Hematopoietic multipotent progenitor cell (in vitro differentiated cells): ENCODE data around the gene IRF1. TPM values are rescaled to one million over a fixed set of nuclear protein-coding genes. Genes with fewer than 3 reads are reported as not detected.
"Not testable (repeated sequence)": the region's sequence is repeated elsewhere in the genome, so short reads cannot be mapped to it uniquely, and the experiment has no call there.

ENCODE experiments used
- DNase-seq, 3 donors: peaks; one replicate each; pipeline ENCODE4 v3.0.0-alpha.2; 2011 to 2015; ENCODE audit warnings: low read depth in 2 of 3, low spot score in 2 of 3
- total RNA-seq: library from RNA; depleted of rRNA; stranded (reverse); fragments of >200 nt; gene quantifications from one replicate; pipeline ENCODE4 v1.2.3, GENCODE V29; 2012

IRF1 gene
- total RNA-seq, 1 donor, result 181 TPM

DNA sequence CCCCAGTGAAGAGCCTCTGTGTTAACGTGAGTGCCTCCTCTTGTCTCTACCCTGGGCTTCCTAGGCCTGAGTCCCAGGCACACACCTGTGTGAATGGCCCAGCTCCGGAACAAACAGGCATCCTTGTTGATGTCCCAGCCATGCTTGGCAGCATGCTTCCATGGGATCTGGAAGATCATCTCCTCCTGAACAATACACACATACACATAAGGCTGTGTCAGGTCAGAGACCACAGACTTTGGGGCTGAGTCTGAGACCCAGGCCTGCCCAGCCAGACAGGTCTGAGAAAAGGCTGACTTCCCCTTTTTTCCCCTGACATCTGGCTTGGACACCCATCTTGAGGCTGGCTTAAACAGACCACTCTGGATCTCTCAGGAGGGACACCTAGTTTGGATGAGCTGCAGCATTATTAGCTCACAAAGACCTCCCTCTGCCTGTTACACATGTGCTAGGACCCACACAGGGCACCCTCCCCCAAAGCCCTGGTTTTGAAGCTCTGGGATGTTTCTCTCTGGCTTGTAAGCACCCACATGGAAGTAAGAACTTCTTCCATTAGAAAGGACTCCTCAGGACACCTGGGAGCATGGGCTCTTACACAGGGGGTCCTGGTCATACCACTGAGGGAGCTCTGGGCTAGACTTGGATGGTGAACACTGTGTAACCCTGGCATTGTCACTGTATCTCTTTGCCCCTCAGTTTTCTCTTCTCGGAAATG lies 2.6 kb downstream of the IRF1 start:
- DNase-seq, result peak in 1 of 3 donors; percentile 60

DNA sequence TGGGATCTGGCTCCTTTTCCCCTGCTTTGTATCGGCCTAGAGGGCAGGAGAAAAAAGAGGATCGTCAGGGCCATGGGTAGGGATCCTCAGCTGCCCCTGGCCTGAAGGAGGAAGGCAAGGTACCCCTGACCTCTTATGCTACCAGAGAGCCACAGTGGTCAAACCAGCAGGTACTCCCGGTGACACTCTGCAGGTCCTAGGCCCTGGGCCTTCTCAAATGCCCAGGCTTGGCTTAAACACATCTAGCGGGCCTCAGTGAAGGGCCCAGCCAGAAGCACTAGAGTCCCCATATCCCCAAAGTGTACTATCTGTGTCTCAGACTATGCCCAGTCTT lies 3.5 kb downstream of the IRF1 start:
- no peak for DNase-seq

DNA sequence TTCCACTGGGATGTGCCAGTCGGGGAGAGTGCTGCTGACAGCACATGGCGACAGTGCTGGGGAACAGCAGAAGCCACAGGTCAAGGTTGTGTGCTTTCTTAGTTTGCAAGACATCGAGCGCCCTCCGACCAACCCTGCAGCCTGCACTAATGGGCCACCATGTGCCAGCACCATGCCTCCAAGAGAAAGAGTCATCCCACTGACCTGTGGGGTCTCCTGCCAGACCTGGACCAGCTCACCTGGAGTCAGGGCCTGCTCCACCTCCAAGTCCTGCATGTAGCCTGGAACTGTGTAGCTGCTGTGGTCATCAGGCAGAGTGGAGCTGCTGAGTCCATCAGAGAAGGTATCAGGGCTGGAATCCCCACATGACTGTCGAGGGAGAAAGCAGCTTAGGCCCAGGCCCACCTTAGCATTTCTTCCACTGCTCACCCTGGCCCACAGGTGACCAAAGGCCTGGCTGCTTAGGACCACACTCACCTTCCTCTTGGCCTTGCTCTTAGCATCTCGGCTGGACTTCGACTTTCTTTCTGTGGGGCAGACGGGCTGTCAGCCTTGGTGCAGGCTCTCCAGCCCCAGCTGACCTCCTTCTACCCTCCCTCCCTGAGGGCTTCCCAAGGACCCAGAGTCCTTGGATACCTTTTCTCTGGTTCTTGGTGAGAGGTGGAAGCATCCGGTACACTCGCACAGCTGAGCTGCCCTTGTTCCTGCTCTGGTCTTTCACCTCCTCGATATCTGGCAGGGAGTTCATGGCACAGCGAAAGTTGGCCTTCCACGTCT lies 4.1 kb downstream of the IRF1 start:
- DNase-seq, result no peak

DNA sequence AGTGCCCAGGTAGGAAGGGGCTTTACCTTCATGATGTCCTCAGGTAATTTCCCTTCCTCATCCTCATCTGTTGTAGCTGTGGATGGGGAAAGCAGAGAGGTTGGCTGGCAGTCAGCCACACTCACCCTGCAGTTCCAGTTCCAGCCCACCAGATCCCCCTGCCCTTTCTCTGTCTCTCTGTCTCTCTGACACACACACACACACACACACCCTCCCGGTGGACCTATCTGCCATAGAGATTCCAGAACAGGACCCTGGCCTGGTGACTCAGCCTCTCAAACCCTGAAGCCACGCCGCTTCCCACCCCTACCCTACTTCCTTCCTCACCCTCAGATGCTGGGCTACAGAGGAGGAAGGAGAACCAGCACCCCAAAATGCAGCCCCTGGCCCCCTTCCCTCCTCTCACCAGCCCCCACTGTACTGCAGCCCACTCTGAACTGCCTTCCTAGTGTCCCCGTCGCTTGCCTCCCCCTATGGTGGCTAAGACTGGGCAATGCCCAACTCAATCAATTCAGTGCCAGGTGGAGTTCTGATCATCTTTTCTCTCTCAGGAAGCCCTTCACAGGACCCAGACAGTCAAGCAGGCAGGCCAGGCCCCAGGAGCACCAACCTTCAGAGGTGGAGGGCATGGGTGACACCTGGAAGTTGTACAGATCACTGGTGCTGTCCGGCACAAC lies 4.8 kb downstream of the IRF1 start:
- DNase-seq, result no peak

DNA sequence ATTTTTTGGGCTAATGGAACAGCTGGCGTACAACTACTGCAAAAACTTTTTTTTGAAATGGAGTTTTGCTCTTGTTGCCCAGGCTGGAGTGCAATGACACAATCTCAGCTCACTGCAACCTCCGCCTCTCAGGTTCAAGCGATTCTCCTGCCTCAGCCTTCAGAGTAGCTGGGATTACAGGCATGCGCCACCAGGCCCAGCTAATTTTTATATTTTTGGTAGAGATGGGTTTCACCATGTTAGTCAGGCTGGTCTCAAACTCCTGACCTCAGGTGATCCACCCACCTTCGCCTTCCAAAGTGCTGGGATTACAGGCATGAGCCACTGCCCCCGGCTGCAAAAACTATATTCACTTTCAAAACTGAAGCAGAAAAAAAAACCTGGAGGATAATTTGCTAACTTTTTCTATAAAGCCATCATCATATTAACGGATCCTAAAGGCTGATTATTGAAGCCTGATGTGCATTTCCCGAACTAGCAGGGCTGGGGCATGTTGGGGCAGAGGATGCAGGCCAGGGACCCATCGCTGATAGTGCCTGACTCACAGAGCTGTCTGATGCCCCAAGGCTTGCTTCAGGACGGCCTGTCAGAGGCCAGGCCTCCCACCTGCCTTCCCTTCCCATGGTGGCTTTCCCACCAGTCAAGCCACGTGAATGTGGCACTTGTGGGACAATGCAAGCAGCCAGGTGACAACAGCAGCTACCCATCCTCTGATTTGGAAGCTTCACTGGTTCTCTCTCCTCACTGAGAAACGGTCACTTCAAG lies 5.5 kb downstream of the IRF1 start:
- DNase-seq, result not testable (repeated sequence)

DNA sequence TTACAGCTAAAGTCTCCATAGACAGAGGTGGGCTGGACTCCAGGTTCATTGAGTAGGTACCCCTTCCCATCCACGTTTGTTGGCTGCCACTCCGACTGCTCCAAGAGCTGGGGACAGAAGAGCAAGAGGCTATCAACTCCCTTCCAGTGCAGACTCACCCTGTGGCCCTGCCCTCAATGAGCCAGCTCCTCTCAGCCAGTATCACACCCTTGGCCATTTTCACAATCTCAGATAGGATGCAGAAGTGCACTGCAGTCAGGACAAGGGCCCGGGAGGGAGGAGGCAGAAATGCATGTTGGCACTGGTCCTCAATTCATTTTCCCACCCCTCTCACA lies 6.2 kb downstream of the IRF1 start:
- no peak for DNase-seq

DNA sequence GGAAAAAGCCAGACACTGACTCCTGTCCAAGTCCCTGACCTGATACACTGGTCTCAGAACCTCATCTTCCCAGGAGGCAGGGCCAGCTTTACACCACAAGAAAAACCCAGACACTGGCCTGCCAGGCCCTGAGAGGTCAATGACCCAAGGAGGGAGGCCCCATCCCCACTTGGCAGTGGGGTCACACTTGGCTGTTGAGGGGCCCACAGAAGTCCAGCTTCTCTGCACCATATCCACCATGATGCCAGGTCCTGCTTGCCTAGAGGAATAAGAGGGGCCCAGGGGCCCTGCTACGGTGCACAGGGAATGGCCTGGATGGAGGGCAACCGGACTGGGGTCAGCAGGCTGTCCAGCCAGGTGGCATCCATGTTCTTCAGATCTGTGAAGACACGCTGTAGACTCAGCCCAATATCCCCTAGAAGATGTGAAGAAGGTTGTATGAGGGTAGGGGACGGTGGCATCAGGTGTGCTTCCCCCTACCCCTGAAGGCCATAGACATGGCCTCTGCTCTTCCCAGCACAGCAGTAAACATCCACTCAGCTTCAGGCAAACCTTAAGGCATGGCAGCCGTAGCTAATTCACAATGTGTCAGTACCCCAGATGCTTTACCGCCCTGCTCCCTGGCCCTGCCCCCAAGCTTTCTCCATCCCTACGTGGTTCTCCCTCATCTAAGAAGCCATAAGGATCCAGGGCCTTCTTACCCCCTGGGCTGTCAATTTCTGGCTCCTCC lies 6.7 kb downstream of the IRF1 start:
- DNase-seq, result no peak

DNA sequence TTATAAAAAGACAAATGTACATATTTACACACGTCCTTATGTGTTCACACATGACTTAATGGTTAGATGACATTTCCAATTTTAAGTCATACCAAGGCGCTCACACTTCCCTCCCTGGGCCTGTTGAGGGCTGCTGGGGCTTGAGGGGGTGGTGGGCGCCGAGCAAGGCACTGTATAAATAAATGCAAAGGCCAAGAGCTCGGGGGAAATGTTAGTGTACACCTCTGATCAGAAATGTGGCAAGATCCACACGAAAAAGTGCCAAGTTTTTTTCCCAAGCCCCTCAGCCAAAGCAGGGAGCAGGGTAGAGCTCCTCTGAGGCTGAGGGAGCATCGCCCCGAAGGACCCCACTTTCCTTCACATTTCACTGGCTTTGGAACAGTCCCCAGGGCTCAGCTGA lies 7.5 kb downstream of the IRF1 start:
- no peak for DNase-seq

DNA sequence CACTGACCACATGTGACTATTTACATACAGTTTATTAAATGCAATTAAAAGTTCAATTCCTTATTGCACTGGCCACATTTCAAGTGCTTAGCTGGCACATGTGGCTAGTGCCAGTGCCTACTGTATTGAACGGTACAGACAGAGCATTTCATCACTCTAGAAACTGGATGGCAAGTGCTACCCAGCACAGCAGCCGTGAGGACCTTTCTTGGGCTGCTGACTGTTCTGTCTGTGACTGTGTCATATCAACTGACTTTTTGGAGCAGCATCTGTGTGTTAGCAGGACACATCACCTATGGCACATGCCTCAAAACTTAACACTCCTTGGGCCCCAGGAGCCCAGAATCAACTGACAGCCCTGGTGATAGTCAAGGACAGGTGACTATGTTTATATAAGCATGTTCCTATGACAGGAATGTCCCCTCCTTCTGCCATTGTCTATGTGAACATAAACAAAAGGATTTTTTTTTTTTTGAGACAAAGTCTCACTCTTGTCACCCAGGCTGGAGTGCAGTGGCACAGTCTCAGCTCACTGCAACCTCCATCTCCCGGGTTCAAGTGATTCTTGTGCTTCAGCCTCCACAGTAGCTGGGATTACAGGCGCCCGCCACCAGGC lies 8.9 kb downstream of the IRF1 start:
- DNase-seq, result no peak

DNA sequence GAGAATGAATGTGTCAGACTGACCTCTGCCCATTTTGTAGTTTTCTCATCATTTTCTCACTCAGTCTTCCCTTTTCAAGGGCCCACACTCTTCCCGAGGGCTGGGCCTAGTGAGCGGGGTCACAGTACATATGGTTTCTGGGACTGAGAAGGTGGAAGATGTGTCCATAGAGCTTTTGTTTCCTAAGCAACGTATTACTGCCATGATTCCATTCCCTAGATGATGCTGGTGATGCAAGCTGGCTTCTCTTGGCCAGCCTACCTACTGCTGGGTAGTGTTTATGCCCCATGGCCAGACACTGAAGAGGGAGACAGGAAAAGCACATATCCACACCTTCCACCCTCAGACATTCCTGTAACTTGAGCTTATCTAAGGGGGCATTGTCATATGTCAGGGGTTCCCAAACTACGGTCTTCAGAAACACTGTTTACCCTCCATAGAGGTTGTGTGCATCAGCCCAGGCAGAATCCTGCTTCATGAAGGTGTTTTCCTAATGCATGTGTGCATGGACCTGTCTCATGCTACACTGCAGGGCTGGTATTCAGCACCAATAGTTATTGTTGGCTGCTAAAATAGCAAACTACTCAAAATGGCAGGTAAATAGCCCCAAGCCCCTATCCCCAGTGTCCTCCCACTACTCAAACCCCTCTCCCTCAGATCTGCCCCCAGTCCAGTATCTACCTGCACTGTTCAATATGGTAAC lies 9.5 kb downstream of the IRF1 start:
- DNase-seq, result no peak

DNA sequence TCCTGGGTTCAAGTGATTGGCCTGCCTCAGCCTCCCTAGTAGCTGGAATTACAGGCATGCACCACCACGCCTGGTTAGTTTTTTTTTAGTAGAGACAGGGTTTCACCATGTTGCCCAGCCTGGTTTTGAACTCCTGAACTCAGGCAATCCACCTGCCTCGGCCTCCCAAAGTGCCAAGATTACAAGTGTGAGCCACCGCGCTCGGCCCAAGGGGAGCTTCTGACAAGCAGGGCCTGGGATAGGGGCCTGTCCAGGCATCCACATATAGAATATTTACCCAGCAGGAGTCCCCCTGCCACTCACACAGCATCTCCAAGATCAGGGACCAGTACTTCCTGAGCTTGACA lies 10.1 kb downstream of the IRF1 start:
- DNase-seq, result no peak

DNA sequence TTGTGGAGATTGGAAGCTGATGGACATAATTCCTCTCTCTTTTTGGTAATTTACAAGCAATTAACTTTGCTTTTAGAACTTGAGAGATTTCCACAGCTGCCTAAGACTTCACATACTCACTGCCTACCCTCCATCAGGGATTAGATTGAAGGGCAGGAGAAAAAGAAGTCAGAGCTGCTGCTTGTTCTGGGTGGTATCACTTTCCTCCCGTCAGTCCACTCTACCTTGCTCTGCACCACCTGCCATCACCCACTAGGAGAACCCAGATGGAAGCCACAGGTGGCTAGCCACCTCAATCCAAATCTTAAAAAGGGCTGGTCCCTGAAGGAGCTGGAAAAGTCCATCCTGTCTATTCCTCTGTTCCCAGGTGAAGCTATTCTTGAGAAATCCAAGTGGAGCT lies 10.5 kb downstream of the IRF1 start:
- peak in 1 of 3 donors; percentile 41 for DNase-seq

DNA sequence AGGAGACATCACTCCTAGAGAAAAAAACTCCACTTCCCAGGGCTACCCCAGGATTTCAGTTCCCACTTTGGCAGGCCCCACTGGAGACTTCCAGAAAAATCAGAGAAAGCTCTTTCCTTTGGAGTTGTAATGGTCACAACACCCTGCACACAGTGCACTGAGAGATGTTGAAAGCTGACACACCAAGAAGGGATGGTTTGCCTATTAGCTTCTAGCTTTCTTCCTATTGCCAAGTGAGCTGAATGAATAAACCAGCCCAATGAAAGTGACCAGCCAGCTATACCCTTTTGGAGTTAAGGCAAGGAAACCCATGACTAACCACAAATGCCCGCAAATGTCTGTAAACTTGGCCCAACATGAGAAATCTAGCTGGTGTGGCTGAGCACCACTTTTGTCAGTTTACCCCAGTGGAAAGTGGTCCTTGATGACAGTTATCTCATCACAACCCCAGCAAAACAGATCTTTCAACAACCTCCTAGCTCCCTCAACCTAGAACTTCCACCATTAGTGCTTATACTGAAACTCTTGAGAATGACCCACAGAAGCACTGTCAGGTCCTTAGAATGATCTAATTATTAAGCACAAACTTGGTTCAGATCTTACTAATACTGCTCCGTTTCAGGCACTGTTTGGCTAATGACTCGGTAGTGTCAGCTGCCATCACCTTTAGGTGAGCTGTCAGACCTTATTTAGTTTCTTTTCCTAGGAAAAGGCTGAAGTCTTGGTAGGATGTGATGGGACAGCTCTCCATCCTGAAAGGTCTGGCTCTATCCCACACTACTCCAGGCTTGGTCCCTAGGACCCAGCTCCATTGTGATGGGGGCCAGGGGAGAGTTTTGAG lies 11.2 kb downstream of the IRF1 start:
- DNase-seq, result peak in 1 of 3 donors; percentile 26

DNA sequence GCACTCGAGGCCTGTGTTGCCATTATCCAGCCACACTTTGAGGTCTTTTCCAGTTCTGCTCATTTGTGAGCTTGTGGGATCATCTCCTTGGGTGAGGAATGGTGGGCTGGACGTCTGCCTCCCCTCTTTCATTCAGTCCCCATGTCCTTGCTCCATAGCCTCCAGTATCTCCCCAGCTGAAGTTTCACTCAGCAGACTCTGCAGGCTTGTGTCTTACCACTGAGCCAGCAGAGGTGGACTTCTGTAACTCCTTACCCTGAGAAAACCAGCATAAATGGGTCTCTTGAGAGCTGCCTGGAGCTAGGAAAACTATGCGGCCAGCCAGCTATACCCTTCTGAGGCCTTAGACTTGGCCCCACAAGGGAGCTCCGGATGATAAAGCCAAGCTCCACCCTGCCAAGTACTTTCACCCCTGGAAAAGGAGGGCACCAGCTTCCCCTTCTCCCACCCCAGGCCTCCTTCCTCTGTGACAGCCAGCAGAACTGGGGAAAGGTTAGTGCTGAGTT lies 12.2 kb downstream of the IRF1 start:
- peak in 1 of 3 donors; percentile 28 for DNase-seq

DNA sequence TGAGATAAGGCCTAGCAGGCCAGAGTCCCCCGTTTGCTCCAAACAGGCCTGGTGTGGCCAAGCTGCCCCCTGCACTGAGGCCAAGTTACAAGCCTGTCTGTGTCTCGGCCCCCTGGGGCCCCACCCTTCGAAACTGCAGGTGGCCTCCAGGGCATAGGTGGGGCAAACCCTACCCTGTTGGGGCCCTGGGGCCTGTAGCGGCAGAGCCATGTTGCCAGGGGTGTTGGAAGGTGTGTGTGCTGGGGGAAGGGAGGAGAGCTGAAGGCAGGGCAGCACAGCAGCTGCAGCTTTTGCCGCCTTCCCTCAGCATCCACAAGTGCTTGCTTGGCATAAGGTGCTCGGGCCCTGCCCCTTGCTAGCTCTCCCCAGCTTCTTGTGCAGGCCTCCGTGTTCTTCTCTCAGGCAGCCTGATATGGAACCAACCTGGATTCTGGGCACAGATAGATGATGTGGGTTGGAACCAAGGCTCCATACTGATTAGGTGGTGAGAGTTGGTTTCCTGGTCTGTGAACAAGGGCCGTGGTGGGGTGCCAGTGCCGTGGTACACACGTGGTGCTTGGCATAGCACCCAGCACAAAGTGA lies 12.7 kb downstream of the IRF1 start:
- DNase-seq, result no peak

DNA sequence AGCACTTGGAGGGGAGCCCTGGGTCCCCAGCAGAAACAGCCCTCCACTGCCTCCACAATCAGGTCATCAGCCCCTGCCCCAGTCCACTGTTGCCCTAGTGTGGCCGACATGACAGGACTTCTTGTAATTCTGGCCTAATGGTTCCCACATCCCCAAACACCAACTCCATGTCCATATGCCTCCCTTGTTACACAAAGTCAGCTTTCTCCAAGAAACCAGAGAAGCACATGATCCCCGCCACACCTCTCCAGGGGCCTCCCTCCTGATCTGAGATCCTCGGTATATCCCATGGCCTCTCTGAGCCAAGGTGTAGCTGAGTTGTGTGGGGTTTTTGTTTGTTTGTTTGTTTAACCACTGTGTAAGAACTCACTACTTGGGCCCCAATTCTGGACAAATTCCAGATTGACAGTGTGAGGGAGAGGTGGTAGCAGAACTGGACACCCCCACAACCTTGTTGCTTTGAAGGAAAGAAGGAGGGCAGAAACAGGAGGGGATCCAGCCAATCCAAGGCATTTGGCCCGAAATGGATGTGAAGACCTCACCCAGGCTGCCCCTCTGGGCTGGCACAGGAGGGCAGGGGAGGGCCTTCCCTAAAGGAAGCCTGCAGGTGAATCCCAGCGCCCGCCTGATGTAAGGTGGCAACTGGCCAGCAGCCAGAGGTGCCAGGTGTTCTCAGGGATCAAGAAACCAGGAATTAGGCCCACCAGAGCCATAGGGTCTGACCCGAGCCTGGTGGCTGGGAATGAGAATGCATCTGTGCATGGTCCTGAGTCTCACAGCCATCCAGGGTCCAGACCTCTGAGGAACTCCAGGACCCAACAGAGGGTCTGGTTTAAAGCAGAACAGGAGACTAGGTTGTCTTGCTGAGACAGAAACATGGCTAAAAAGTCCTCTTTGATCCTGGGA lies 13.4 kb downstream of the IRF1 start:
- DNase-seq, result peak in 1 of 3 donors; percentile 44
